ENCODE results near the gene CNOT8. TPM values are rescaled to one million over a fixed set of nuclear protein-coding genes. Genes with fewer than 3 reads are reported as not detected.

Gene CNOT8
- total RNA-seq, 4 donors from 2014 or later = 47.8 to 92.9 (median 65.4) TPM

GRCh38 chr5:154815025-154815424 is 43.4 kb upstream of the CNOT8 start:
- H3K4me3 ChIP-seq (ENCODE audit: low read depth, poor library complexity, severe bottlenecking) = no peak overlapping the region
- TF ChIP-seq POLR2A (IDR thresholded peaks at IDR 0.05) (no peak), CTCF (IDR thresholded peaks at IDR 0.05) (no peak)
- WGBS, 2 donors = 75 to 85% methylated on average over 11 of the region's 11 CpGs
- intact Hi-C loops (cut with DNase I; ENCODE audit: low total_unique reads) = no loop called here
- DNase-seq (ENCODE audit: low spot score in 2 of 2) = no peak

- TF ChIP-seq CTCF (IDR thresholded peaks at IDR 0.05) (no peak), POLR2A (IDR thresholded peaks at IDR 0.05) (no peak)
- intact Hi-C loops (cut with DNase I; ENCODE audit: low total_unique reads) = no loop called here
- H3K4me3 ChIP-seq (ENCODE audit: low read depth, poor library complexity, severe bottlenecking) = no peak overlapping the region
- 82 to 85% methylated on average over 5 of the region's 5 CpGs for WGBS, 2 donors
- DNase-seq (ENCODE audit: low spot score in 2 of 2) = no peak
Observed at GRCh38 chr5:154815684-154816247, 42.7 kb upstream of the CNOT8 start.

- intact Hi-C loops (cut with DNase I; ENCODE audit: low total_unique reads) = no loop called here
- 85 to 91% methylated on average over 5 of the region's 5 CpGs for WGBS, 2 donors
- DNase-seq (ENCODE audit: low spot score in 2 of 2) = no peak
- H3K4me3 ChIP-seq (ENCODE audit: low read depth, poor library complexity, severe bottlenecking) = no peak overlapping the region
- TF ChIP-seq CTCF (IDR thresholded peaks at IDR 0.05) = no peak
- TF ChIP-seq POLR2A (IDR thresholded peaks at IDR 0.05) = no peak
Observed at GRCh38 chr5:154816891-154817492, 41.4 kb upstream of the CNOT8 start.

DNA sequence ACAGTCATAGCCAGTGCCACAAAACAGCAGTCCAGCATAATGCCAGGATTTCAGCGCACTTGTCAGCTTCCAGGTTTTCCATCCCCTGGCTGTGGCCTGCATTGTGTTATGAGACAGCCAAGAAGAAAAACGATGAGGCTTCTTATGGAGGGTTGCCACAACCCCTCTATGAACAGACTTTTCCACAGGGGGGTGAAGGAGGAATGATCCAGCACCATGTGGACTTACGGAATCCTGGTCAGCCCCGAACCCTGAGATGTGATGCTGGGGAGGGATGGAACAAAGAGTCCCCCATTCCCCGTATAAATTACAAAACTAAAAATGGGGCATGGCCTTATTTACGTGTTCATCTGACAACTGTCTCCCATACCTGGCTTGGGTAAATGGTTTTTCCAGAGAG is 40.6 kb upstream of the CNOT8 start:
- intact Hi-C loops (cut with DNase I; ENCODE audit: low total_unique reads) = no loop called here
- H3K4me3 ChIP-seq (ENCODE audit: low read depth, poor library complexity, severe bottlenecking) = no peak overlapping the region
- WGBS, 2 donors = 77 to 84% methylated on average over 6 of the region's 6 CpGs
- DNase-seq (ENCODE audit: low spot score in 2 of 2) = no peak
- no peak for TF ChIP-seq POLR2A (IDR thresholded peaks at IDR 0.05)
- no peak for TF ChIP-seq CTCF (IDR thresholded peaks at IDR 0.05)

- H3K4me3 ChIP-seq (ENCODE audit: low read depth, poor library complexity, severe bottlenecking) = no peak overlapping the region
- TF ChIP-seq POLR2A (IDR thresholded peaks at IDR 0.05) (no peak), CTCF (IDR thresholded peaks at IDR 0.05) (no peak)
- no peak for DNase-seq (ENCODE audit: low spot score in 2 of 2)
- WGBS, 2 donors = 74 to 89% methylated on average over 2 of the region's 2 CpGs
- intact Hi-C loops (cut with DNase I; ENCODE audit: low total_unique reads) = no loop called here
Observed at GRCh38 chr5:154818471-154819116, 39.8 kb upstream of the CNOT8 start.

Measured in lower leg skin (tissue), 4 donors.